SU-DHL-6 (cell line): ENCODE data around the gene NEB.

Experiments used
- H2AFZ ChIP-seq: fragments of 200-600 bp; sonication (generic); 2 replicates; pipeline ENCODE4 v1.6.1; 2014; ENCODE audit warnings: low read depth, mild to moderate bottlenecking, moderate library complexity, mixed read lengths, antibody characterized with exemption, low read length; ENCODE audit not compliant: severe bottlenecking
- H3F3A ChIP-seq: fragments of 200-600 bp; shearing (Covaris generic); 2 replicates; pipeline ENCODE4 v1.6.0; 2016; ENCODE audit warnings: antibody characterized with exemption, mild to moderate bottlenecking; ENCODE audit not compliant: insufficient read depth
- H3K27ac ChIP-seq: fragments of 200-600 bp; sonication (generic); 2 replicates; pipeline ENCODE4 v1.5.1; 2016; ENCODE audit warnings: low read depth, mild to moderate bottlenecking, low read length, moderate library complexity, mixed read lengths
- H3K27me3 ChIP-seq: fragments of 200-600 bp; sonication (generic), shearing (Covaris generic); 2 replicates; pipeline ENCODE4 v1.6.0; 2014; ENCODE audit warnings: mild to moderate bottlenecking, low read length
- H3K36me3 ChIP-seq: fragments of 200-600 bp; sonication (generic); 2 replicates; pipeline ENCODE4 v1.6.1; 2014; ENCODE audit warnings: mild to moderate bottlenecking, low read length, mixed read lengths
- H3K4me2 ChIP-seq: fragments of 300-600, 200-600 bp; shearing (Covaris generic), sonication (generic); 2 replicates; pipeline ENCODE4 v1.6.0; 2014; ENCODE audit warnings: low read length, low read depth, mild to moderate bottlenecking; ENCODE audit not compliant: poor library complexity, severe bottlenecking
- H3K4me3 ChIP-seq: fragments of 200-600 bp; sonication (generic); 2 replicates; pipeline ENCODE4 v1.5.1; 2014; ENCODE audit warnings: antibody characterized with exemption, low read length, mild to moderate bottlenecking, mixed read lengths; ENCODE audit not compliant: insufficient read depth, poor library complexity, severe bottlenecking
- H3K79me2 ChIP-seq: fragments of 200-600 bp; sonication (generic); 2 replicates; pipeline ENCODE4 v1.6.1; 2014; ENCODE audit warnings: mild to moderate bottlenecking, low read length, moderate library complexity; ENCODE audit not compliant: insufficient read depth
- H3K9ac ChIP-seq: fragments of 200-600 bp; sonication (generic); 2 replicates; pipeline ENCODE4 v1.7.0; 2014; ENCODE audit warnings: mild to moderate bottlenecking, low read length
- H3K9me2 ChIP-seq: fragments of 200-600 bp; sonication (generic); replicated peaks from 2 replicates; pipeline ENCODE4 v1.6.1; 2014; ENCODE audit warnings: low read length; ENCODE audit not compliant: insufficient read depth
- H3K9me3 ChIP-seq: fragments of 200-600 bp; sonication (generic); 2 replicates; pipeline ENCODE4 v1.6.1; 2014; ENCODE audit warnings: low read length, mixed read lengths; ENCODE audit not compliant: insufficient read depth
- H4K20me1 ChIP-seq: fragments of 200-600 bp; sonication (generic); 2 replicates; pipeline ENCODE4 v1.6.1; 2014; ENCODE audit warnings: low read depth, mild to moderate bottlenecking, antibody characterized with exemption, low read length, moderate library complexity, mixed read lengths
- CTCF ChIP-seq: fragments of 200-600 bp; sonication (generic); IDR thresholded peaks from one replicate; pipeline ENCODE4 v1.5.1; 2017; ENCODE audit warnings: antibody characterized with exemption, mild to moderate bottlenecking, low read length, moderate library complexity; ENCODE audit not compliant: insufficient read depth, poor library complexity, severe bottlenecking
- EZH2phosphoT487 ChIP-seq: fragments of 200-600 bp; sonication (generic), shearing (Covaris generic); conservative IDR thresholded peaks from 2 replicates; pipeline ENCODE4 v1.6.1; 2018; ENCODE audit warnings: mild to moderate bottlenecking, antibody characterized with exemption, low read length, moderate library complexity, mixed read lengths

The NEB gene

DNA sequence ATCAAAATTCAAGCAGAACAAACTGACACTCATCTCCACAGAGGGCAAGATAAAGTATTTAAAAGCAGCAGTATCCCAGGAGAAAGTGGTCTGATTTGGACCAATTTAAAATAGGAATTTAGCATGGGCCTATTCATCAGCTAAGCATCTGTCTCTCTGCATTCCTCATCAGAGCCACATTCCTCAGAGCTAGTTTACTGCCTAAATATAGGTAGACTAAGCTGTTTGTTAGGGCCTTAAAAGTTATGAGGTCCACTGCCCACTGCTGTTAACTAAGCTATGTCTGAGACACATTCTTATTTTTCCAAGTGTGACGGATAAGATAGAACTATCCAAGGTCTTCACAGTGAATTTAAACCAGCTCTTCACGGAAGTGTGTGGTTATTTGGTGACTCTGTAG is 17.6 kb downstream of the NEB start:
- Histone ChIP-seq H3K4me3 (no peak overlapping the region), H3K27me3 (no peaks in the 10 kb centered on the region), H3K9me2 (no peaks in the 10 kb centered on the region), H4K20me1 (no peaks in the 10 kb centered on the region), H3F3A (no peaks in the 10 kb centered on the region), H3K9ac (no peak overlapping the region), H3K79me2 (no peaks in the 10 kb centered on the region), H3K9me3 (no peaks in the 10 kb centered on the region), H2AFZ (no peak overlapping the region), H3K36me3 (no peaks in the 10 kb centered on the region), H3K4me2 (no peak overlapping the region), H3K27ac (no peak overlapping the region)
- TF ChIP-seq EZH2phosphoT487: no peak
- TF ChIP-seq CTCF: no peak

DNA sequence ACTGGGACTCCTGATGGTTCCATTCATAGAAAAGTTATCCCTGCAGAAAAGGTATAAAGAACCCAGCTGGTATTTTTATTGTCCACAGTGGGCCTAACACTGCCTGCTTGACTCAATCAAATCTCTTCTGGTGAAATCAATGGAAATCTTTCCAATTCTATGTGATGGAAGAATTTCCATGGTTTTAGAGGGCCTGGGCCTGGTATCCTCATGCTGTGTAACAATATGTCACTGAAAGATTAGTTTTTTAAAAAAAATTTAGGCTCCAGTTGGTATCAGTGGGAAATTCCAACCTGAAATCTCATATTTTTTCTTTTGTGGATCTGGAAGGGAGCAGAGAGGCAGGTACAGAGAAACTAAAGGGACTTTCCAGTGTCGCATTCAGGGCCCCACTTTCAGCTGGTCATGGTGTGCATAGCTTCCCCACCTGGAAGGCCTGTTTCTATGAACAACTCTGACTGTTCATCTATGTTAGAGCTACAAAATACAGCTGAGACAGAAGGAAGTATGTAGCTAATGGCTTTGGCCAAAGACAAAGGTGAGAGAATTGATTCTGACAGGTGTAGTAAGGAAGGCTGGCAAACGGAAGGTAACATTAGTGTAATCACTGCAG is 20.9 kb downstream of the NEB start:
- no peaks in the 10 kb centered on the region for H4K20me1 ChIP-seq
- H3K4me2 ChIP-seq: no peak overlapping the region
- no peak for TF ChIP-seq CTCF
- no peak for TF ChIP-seq EZH2phosphoT487
- no peaks in the 10 kb centered on the region for H3F3A ChIP-seq
- no peaks in the 10 kb centered on the region for H3K36me3 ChIP-seq
- H2AFZ ChIP-seq: no peak overlapping the region
- H3K4me3 ChIP-seq: no peak overlapping the region
- no peaks in the 10 kb centered on the region for H3K79me2 ChIP-seq
- no peaks in the 10 kb centered on the region for H3K27me3 ChIP-seq
- H3K9me3 ChIP-seq: no peaks in the 10 kb centered on the region
- no peaks in the 10 kb centered on the region for H3K9me2 ChIP-seq
- no peak overlapping the region for H3K9ac ChIP-seq
- H3K27ac ChIP-seq: no peak overlapping the region

DNA sequence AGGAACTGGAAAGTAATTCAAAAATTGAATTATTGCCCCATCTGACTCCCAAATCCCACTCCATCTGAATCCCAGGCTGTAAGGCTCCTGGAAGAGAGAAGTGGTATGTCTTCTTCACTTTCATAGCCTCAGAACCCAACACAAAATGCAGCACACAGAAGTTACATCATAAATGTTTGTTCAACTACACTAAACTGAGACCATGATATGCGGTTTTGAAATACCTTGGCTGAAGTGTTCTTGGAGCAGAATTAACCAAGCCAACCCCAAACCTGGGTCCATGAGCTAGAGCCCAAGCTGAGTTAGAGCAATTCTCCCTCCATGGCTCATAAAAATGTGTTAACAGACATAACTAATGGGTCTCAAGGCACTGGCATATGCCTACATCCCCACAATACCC is 23.3 kb downstream of the NEB start:
- Histone ChIP-seq H3K27me3 (no peaks in the 10 kb centered on the region), H3K36me3 (no peaks in the 10 kb centered on the region), H3K27ac (no peak overlapping the region), H3K4me3 (no peak overlapping the region), H3K4me2 (no peak overlapping the region), H3K9ac (no peak overlapping the region), H2AFZ (no peak overlapping the region), H3K9me2 (no peaks in the 10 kb centered on the region), H3K9me3 (no peaks in the 10 kb centered on the region), H3F3A (no peaks in the 10 kb centered on the region), H3K79me2 (no peaks in the 10 kb centered on the region), H4K20me1 (no peaks in the 10 kb centered on the region)
- TF ChIP-seq CTCF: no peak
